Measurements from ENCODE around the gene CRIM1.

DNA sequence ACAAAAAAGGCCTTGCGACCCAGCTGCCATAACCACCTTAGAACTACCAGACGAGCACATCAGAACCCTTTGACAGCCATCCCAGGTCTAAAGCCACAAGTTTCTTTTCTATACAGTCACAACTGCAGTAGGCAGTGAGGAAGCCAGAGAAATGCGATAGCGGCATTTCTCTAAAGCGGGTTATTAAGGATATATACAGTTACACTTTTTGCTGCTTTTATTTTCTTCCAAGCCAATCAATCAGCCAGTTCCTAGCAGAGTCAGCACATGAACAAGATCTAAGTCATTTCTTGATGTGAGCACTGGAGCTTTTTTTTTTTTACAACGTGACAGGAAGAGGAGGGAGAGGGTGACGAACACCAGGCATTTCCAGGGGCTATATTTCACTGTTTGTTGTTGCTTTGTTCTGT, 193.6 kb downstream of the CRIM1 start:
- TF ChIP-seq, protein P1, sequence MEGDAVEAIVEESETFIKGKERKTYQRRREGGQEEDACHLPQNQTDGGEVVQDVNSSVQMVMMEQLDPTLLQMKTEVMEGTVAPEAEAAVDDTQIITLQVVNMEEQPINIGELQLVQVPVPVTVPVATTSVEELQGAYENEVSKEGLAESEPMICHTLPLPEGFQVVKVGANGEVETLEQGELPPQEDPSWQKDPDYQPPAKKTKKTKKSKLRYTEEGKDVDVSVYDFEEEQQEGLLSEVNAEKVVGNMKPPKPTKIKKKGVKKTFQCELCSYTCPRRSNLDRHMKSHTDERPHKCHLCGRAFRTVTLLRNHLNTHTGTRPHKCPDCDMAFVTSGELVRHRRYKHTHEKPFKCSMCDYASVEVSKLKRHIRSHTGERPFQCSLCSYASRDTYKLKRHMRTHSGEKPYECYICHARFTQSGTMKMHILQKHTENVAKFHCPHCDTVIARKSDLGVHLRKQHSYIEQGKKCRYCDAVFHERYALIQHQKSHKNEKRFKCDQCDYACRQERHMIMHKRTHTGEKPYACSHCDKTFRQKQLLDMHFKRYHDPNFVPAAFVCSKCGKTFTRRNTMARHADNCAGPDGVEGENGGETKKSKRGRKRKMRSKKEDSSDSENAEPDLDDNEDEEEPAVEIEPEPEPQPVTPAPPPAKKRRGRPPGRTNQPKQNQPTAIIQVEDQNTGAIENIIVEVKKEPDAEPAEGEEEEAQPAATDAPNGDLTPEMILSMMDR (IDR thresholded peaks at IDR 0.05), result no peak
- no peak for TF ChIP-seq POLR2A (IDR thresholded peaks at IDR 0.05)

Measured in lower leg skin (tissue), 3 donors.